ENCODE results near the gene RSRC1.
"Not testable (repeated sequence)": the region's sequence is repeated elsewhere in the genome, so short reads cannot be mapped to it uniquely, and the experiment has no call there.

RSRC1 gene

DNA sequence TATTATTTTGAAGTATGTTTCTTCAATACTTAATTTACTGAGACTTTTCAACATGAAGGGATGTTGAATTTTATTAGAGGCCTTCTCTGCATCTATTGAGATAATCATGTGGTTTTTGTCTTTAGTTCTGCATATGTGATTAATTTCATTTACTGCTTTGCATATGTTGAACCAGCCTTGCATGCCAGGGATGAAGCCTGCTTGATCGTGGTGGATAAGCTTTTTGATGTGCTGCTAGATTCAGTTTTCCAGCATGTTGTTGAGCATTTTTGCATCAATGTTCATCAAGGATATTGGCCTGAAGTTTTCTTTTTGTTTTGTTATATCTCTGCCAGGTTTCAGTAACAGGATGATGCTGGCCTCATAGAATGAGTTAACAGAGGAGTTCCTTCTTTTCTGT, 134.4 kb downstream of the RSRC1 start:
- no peak for DNase-seq

DNA sequence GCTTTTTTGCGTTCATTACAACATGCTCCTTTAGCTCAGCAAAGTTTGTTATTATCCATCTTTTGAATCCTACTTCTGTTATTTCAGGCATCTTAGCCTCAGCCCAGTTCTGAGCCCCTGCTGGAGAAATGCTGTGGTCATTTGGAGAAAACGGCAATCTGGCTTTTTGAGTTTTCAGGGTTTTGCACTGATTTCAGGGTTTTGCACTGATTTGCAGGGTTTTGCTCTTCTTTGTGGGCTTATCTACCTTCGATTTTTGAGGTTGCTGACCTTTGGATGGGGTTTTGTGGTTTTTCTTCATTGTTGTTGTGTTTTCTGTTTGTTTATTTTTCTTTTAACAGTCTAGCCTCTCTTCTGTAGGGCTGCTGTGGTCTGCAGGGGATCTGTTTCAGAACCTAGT, 137.4 kb downstream of the RSRC1 start:
- no peak for DNase-seq

DNA sequence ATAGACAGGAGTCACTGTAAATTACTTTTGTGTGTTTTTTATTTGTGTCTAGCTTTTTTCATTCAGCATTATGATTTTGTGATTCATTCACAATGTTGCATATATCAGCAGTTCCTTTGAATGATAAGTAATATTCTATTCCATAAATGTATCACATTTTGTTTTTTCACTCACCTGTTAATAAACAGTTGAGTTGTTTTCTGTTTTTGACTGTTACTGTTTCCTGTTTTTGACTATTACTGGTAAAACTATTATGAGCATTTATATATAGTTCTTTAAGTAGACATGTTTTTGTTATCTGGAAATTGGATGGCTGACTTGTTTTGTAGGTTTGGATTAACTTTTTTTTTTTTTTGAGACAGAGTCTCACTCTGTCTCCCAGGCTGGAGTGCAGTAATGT, 138.4 kb downstream of the RSRC1 start:
- DNase-seq, result no peak

DNA sequence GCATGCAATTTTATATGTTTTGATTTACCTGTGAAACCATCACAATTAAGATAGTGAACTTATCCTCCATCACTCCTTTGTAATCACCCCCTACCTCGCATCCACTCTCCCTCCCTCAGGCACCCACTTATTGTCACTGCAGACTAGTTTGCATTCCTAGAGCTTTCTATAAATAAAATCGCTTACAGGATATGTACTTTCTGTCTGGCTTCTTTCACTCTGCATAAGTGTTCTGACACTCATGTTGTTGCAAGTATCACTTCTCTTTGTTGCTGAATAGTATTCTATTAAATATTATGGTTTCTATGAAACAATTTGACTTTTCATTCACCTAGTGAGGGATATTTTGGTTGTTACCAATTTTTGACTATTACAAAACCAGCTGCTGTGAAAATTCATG, 139.3 kb downstream of the RSRC1 start:
- no peak for DNase-seq

DNA sequence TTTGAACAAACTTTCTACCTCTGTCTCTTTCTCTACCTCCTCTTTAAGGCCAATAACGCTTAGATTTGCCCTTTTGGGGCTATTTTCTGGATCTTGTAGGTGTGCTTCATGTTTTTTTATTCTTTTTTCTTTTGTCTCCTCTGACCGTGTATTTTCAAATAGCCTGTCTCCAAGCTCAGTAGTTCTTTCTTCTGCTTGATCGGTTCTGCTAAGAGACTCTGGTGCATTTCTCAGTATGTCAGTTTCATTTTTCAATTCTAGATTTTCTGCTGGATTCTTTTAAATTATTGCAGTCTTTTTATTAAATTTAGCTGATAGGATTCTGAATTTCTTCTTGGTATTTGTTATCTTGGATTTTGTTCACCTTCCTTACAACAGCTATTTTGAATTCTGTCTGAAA, 148.7 kb downstream of the RSRC1 start:
- no peak for DNase-seq

DNA sequence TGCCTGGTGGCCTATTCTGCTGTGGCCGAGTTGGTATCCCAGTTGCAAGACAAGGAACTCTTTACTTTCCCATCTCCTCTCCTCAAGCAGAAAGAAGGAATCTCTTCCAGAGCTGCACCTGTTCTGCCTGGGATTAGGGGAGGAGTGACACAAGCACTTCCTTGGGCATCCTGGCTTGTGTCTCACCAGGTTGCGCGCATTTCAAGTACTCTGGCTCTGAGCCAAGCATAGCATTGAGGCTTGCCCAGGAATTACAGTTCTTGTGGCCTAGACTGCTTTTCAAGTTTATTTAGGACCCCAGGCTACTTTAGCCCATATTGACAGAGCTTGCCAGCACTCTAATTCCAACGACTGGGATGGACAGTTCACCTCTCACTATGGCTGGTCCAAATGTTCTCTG, 150.5 kb downstream of the RSRC1 start:
- DNase-seq, result no peak

DNA sequence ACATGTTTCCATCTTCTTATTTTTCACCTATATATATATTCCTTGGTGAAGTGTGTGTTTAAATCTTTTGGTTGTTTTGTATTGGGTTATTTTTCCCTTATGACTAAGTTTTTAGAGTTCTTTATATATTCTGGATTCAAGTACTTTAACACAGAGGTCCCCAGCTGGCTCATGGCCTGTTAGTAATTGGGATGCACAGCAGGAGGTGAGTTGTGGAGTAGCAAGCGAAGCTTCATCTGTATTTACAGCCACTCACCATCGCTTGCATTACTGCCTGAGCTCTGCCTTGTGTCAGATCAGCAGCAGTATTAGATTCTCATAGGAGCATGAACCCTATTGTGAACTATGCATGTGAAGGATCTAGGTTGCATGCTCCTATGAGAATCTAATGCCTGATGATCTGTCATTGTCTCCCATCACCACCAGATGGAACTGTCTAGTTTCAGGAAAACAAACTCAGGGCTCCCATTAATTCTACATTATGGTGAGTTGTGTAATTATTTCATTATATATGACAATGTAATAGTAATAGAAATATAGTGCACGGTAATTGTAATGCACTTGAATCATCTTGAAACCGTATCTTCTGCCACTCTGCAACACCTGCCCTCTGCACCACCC, 151.6 kb downstream of the RSRC1 start:
- DNase-seq, result no peak

DNA sequence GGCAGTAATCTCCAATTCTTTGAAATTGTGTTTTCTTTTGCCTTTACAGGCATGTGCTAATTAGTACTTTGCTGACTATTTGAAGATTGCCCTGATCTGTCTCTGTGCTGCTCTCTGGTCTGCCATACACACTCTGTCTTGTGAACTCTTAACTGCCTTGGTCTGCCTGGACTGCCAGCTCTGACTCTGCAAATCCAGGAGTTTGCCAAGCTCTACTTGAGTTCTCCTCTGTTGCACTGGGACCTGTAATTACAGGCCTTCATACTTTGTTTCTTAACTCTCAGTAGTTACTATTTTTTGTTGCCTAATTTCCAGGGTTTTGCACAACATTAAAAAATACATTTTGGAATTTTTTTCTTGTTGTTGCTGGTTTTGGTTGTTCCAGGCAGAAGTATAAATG, 155.0 kb downstream of the RSRC1 start:
- DNase-seq, result no peak

DNA sequence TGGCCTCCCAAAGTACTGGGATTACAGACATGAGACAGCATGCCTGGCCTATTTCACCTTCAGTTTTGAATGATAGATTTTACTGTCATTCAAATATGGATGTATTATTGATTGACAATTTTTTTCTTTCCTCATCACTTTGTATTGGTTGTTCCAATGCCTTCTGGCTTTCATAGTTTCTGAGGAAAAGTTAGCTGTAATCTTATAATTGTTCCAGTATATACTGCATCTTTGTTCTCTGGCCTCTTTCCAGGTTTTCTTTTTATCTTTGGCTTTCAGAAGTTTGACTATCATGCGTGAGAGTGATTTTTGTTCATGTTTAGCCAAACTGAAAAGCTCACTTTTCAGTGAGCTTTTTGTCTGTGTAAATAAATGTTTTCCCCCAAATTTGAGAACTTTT, 157.1 kb downstream of the RSRC1 start:
- no peak for DNase-seq

DNA sequence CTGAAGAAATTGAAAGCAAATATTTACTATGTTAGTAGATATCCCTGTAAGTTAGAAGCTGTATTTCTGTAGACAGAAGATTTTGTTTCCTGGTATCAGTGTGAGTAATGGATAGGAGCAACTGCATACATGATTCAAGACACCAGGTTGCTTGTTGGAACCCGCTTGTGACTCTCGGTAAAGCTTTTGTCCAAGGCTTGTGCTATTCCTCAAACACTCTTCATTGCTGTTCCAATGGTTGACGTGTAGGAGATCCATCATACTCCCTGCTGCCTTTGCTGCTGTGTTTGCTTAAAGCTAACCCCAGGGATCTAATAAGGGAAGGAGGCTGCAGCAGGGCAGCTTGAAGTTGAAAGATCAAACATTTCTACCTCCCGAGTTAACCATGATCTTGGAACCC, 160.1 kb downstream of the RSRC1 start:
- no peak for DNase-seq

DNA sequence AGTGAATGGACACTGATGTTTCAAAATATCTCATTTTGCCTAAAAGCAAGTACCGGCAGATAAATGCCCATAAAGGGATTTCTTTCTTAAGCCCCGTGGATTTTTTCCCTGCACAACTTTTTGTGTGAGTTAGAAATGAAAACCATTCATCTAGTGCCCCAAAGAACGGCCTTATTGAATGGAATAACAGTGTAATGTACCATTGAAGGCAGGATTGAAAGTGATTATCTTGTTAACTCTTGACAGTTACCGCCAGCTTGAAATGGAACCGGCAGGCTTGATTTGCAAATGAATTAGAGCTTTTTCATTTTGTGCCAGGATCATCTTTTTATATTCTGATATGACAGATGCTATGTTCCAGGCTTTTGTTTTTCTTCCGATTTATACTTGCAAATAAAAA, 162.2 kb downstream of the RSRC1 start:
- no peak for DNase-seq

DNA sequence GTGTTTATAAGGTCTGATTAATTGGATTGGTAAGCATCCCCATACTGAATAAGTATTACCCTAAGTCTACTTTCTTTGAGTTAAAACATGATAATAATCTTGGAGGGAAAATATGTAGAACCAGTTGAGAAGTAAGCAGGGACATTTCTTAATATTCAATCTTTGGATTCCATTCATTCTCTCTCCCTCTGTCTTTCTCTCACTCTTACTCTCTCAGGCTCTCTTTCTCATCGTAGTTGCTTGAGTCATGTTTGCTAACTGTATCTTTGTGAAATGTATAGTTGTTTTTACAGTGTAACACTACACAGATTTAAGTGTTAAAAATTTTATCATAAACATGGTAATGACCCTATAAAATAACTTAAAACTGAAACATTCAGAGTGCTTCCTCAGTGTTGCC, 163.8 kb downstream of the RSRC1 start:
- no peak for DNase-seq

DNA sequence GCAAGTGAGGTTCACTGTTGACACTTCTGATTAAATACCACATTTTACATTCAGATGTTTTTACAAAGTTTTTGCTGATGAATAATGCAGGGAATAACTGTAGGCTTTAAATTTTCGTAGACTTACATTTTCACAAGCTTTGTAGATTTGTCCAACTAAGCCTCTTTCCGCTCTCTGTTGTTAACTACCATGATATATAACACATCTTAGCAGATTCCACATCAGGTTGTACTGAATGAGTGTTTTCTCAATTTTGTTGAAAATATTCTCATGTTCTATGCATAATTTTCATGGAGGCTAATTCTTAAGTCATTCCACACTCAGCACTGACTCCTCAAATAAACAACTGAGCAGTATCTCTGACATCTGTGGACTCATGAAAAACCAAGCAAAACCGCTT, 168.3 kb downstream of the RSRC1 start:
- no peak for DNase-seq

DNA sequence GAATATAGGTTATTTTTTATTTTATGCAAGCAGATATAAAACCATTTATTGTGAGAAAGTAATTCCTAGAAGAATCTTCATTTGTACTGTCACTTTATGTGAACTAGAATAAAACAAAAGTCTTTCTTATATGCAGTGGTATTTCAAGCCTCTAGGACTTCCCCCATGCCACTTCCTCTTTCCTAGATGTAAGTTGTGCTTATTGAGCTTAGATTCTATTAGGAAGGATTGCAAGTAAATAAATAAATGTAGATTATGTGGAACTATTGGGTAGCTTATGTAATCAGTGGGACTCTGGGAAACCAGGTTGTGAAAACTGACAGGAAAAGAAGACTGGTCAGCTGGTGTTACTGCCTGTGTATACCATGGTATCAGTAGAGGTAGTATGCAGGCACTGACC, 169.7 kb downstream of the RSRC1 start:
- peak; percentile 46 for DNase-seq

DNA sequence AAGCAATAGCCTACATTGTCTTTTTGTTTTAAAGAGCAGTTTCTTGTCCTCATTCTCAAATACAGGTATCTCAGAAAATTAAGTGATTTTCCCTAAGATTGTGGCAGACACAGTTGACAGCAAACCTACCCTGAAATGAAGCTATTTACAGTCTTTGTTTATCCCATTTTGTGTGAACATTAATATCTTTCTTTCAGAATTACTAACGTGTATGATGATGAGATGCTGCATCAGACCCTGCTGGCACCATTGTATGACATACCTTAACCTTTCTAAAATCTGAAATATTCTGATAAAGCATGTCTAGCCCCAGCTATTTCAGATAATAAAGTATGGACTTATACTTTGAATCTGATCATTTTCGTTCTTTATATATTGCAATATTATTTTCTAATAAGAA, 185.9 kb downstream of the RSRC1 start:
- DNase-seq, result no peak

DNA sequence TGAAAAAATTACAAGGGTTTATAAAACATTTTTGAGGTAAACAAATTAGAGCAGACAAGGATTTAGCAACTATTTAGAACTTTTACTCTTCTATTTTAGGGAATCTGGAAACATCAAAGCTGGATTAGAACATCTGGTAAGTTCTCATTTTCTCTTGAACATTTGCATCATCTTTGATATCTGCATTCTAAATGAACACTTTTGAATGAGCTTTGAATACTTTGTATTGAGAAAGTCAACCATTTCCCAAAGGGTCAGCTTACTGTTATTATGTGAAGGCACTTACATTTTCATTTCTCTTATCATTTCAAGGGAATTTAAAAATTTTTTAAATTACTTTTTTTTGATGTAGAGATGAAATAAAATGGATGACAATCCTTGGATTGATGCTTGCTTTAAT, 188.1 kb downstream of the RSRC1 start:
- no peak for DNase-seq

DNA sequence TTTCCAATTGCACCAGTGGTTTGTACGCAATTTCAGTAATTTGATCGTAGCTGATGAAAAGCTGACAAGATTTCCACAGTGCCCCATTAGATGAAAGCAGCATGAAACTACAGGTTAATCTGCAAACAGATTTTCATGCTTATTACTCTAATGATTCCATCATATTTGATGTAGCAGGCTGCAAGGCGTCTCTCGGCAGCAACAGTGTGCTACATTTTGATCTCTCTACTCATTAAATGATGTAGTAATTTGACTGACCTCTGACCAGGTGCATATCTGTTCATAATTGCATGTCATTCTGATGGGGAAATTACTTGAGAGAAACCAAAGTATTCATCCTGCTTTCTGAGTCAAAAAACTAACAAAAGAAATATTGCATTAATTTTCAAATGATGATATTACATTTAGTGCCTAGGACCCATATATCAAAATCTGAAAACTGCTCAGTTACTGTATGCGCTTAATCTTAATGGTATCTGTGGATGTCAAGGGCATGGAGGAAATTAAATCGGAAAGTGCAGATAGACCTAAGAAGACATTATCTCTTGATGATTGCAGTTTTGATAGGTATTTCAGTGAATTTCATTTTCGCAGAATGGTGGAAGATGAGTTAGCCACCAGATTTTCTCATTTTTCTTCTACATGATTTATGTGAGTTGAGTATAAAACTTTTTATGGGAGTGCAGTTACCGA, 198.5 kb downstream of the RSRC1 start:
- no peak for DNase-seq

DNA sequence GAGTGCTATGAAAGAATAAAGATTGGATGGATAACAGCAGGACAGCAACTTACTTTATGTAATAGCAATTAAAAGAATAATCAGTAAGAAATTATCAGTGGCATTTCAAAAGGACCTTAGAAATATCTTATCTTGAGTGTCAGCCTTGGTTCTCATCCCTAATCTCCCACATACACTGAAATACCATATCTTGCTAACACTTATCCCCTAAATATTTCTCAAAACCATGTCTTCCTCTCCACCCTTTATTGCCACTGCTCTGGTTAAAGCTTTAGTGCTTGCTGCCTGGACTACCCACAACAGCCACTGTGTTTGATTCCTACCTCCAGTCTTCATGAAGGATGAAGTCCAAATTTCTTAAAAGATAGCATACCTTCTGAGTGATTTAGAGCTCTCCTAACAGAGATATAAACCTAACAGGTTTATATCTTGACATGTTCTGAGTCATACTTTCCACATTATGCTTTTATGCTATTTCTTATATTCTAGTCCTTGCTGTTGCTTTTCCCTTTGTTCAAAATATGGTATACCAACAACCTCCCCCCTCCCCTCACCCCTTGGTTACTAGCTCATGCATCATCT, 202.8 kb downstream of the RSRC1 start:
- no peak for DNase-seq

DNA sequence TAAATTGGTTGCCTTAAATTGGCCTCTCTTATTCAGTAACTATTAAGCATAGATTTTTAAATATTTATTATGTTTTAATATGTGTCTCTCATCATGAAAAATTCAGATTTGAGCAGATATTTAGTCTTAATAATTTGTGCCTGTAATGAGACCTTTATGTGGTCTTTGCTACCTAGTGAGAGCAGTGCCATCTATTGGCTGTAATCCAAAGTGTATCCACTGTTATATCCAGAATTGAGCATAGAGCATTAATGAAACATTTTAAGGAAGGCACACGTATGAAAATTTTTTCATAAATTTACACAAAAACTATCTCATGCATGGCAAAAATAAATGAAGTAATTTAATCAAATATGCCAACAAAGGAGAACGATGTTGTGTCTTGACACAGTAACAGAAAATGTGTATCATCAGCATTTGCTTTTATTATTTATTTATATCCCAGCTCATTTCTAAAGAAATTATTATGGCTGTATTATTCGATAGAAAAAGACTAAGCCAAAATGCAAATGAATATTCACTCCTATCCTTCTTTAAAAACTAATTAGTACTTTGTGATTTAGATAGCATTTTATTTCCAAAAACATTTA, 203.5 kb downstream of the RSRC1 start:
- peak; percentile 51 for DNase-seq

DNA sequence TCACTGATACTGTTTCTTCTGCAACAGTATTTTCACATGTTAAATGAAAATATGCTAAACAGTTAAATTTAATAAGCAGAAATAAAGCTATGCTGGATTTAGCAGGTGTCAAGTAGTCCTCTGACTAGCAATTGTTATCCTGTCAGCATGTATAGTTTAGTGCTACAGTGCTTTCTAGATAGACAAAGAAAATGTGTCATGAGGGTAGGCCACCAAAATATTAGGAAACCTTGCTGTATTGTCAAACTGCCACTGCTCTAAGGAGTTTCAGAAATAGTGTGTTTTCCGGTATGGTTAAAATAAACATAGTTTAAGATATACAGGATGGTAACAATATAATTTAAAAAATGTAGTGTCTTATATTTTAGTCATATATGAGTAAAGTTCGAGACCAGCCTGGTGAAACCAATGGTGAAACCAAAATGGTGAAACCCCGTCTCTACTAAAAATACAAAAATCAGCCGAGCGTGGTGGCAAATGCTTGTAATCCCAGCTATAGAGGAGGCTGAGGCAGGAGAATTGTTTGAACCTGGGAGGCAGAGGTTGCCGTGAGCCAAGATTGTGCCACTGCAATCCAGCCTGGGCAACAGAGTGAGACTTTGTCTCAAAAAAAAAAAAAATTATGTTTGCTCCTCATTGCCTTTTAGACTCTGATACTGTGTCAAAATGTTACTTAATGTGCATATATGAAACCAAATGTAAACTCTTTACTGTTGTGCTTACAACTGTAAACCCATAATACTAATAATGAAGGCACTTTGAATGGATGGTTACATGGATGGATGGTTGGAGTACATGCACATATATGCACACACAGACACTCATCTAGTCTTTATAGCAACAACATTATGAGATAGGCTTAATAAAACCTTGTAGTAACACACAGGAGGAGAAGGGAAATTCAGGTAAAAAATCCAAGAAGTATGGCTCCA, 204.8 kb downstream of the RSRC1 start:
- DNase-seq, result no peak

DNA sequence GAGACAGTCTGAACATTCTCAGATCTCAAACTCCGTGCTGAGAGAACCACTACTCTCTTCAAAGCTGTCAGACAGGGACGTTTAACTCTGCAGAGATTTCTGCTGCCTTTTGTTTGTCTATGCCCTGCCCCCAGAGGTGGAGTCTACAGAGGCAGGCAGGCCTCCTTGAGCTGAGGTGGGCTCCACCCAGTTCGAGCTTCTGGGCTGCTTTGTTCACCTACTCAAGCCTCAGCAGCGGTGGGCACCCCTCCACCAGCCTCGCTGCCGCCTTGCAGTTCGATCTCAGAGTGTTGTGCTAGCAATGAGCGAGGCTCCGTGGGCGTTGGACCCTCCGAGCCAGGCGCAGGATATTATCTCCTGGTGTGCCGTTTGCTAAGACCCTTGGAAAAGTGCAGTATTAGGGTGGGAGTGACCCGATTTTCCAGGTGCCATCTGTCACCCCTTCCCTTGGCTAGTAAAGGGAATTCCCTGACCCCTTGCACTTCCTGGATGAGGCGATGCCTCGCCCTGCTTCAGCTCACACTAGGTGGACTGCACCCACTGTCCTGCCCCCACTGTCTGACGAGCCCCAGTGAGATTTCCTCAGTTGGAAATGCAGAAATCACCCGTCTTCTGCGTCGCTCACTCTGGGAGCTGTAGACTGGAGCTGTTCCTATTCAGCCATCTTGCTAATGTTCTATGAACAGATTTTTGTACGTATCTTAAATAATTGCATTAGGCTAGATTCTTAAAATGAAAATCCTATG, 220.0 kb downstream of the RSRC1 start:
- DNase-seq, result not testable (repeated sequence)

DNA sequence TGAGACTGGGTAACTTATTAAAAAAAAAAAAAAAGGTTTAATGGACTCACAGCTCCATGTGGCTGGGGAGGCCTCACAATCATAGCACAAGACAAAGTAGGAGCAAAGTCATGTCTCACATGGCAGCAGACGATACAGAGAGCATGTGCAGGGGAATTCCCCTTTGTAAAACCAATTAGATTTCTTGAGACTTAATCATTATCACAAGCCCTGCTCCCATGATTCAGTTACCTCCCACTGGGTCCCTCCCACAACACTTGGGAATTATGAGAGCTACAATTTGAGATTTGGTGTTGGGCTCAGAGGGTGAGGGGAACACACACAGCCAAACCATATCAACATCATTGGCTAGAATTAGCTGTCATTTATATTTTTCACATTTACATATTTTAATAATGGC, 221.0 kb downstream of the RSRC1 start:
- DNase-seq, result peak; percentile 10
